GM12891 (cell line): ENCODE results near the gene ZNF736.

Source experiments
- POLR2A ChIP-seq: IDR thresholded peaks from 2 replicates; pipeline ENCODE4 v1.6.1; 2011; ENCODE audit warnings: low read depth, low read length, control low read depth
- POLR2AphosphoS5 ChIP-seq: IDR thresholded peaks from 2 replicates; pipeline ENCODE4 v1.6.1; 2011; ENCODE audit warnings: low read depth, low read length, control low read depth
- SPI1 ChIP-seq: IDR thresholded peaks from 2 replicates; pipeline ENCODE4 v1.6.1; 2011; ENCODE audit warnings: low read depth, low read length, control low read depth
- TAF1 ChIP-seq: IDR thresholded peaks from 2 replicates; pipeline ENCODE4 v1.6.1; 2011; ENCODE audit warnings: low read depth, low read length, control low read depth

- TF ChIP-seq POLR2A (no peak), POLR2AphosphoS5 (no peak), TAF1 (no peak), SPI1 (no peak)
These were observed 36.1 kb upstream of the ZNF736 start for GRCh38 chr7:64277630-64278029.
